ENCODE results near the gene SSC5D. TPM values are rescaled to one million over a fixed set of nuclear protein-coding genes. Genes with fewer than 3 reads are reported as not detected.

SSC5D gene
- total and polyA plus RNA-seq, 10 of the 15 experiments (the other 5 are each of a cell fraction or from before 2014, with no cell fraction given) = 0.03 to 0.13 (median 0.05) TPM; not detected in 4

- ATAC-seq = peak; percentile 19; the same call in 1 of the 3 replicates
- Histone ChIP-seq H3K79me2 (ENCODE audit: control insufficient read depth, insufficient read depth, low read length) (no peaks in the 10 kb centered on the region), H3K9me3 (replicated peaks; ENCODE audit: control insufficient read depth, insufficient read depth, low read length) (no peaks in the 10 kb centered on the region), H3K27ac (ENCODE audit: control insufficient read depth, insufficient read depth) (no peak overlapping the region), H3K4me1 (ENCODE audit: control insufficient read depth, insufficient read depth, low read length) (no peaks in the 10 kb centered on the region), H2AFZ (ENCODE audit: control insufficient read depth, low read depth, low read length) (no peak overlapping the region), H3K36me3 (ENCODE audit: control insufficient read depth in 2 of 2, insufficient read depth in 2 of 2, low read length in 1 of 2) (no peaks in the 10 kb centered on the region), H3K4me2 (ENCODE audit: control insufficient read depth, insufficient read depth) (no peak overlapping the region), H4K20me1 (ENCODE audit: control insufficient read depth, insufficient read depth) (no peaks in the 10 kb centered on the region), H3K9ac (ENCODE audit: control insufficient read depth, insufficient read depth, low read length) (no peak overlapping the region), H3K27me3 (replicated peaks in 1 of 2; ENCODE audit: control insufficient read depth in 2 of 2, insufficient read depth in 2 of 2, low read length in 1 of 2) (no peaks in the 10 kb centered on the region; a peak in 1 of 4 replicates), H3K4me3 (no peak overlapping the region)
- ChIA-PET SMC1A (ENCODE audit: uncharacterized antibody, unreplicated experiment) (no interaction called here), CTCF (interaction anchor here (1.0 to 3.1 kb wide), 2 partner anchors 10 to 112 kb away, joined by 3 to 12 read pairs; no protein-coding TSS in a partner anchor), RAD21 (ENCODE audit: unreplicated experiment) (no interaction called here), POLR2A (no interaction called here)
- 13% methylated on average over 22 of the region's 22 CpGs for WGBS (ENCODE audit: insufficient coverage, insufficient replicate concordance, low lambda C conversion rate, missing lambda C conversion rate)
- in situ Hi-C loops (cut with MboI) (no loop called here), intact Hi-C loops (cut with micrococcal nuclease; ENCODE audit: unreplicated experiment) (no loop called here)
- FAIRE-seq = no peak
- no TSS peak for BruUV-seq (replicated peaks)
- DNase-seq (ENCODE audit: low read depth, low spot score) = no peak
- TF ChIP-seq, protein P1, sequence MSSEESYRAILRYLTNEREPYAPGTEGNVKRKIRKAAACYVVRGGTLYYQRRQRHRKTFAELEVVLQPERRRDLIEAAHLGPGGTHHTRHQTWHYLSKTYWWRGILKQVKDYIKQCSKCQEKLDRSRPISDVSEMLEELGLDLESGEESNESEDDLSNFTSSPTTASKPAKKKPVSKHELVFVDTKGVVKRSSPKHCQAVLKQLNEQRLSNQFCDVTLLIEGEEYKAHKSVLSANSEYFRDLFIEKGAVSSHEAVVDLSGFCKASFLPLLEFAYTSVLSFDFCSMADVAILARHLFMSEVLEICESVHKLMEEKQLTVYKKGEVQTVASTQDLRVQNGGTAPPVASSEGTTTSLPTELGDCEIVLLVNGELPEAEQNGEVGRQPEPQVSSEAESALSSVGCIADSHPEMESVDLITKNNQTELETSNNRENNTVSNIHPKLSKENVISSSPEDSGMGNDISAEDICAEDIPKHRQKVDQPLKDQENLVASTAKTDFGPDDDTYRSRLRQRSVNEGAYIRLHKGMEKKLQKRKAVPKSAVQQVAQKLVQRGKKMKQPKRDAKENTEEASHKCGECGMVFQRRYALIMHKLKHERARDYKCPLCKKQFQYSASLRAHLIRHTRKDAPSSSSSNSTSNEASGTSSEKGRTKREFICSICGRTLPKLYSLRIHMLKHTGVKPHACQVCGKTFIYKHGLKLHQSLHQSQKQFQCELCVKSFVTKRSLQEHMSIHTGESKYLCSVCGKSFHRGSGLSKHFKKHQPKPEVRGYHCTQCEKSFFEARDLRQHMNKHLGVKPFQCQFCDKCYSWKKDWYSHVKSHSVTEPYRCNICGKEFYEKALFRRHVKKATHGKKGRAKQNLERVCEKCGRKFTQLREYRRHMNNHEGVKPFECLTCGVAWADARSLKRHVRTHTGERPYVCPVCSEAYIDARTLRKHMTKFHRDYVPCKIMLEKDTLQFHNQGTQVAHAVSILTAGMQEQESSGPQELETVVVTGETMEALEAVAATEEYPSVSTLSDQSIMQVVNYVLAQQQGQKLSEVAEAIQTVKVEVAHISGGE (CRISPR knock-in tag; IDR thresholded peaks at IDR 0.05) = no peak
- TF ChIP-seq PML (IDR thresholded peaks at IDR 0.05; ENCODE audit: low read length) (no peak), YY1 (IDR thresholded peaks at IDR 0.05; ENCODE audit: low read depth, low read length) (no peak)
Measured at GRCh38 chr19:55494172-55494761, 6.0 kb downstream of the SSC5D start.

Measured in GM12878 (cell line).